GM21381 (cell line): ENCODE results near the gene CDCA4.

ENCODE experiments used
- ATAC-seq: cut with Tn5 transposase; IDR thresholded peaks from one replicate; pipeline ENCODE4 v1.9.1; 2021; ENCODE audit warnings: mild to moderate bottlenecking, moderate library complexity; ENCODE audit not compliant: unreplicated experiment

The CDCA4 gene

DNA sequence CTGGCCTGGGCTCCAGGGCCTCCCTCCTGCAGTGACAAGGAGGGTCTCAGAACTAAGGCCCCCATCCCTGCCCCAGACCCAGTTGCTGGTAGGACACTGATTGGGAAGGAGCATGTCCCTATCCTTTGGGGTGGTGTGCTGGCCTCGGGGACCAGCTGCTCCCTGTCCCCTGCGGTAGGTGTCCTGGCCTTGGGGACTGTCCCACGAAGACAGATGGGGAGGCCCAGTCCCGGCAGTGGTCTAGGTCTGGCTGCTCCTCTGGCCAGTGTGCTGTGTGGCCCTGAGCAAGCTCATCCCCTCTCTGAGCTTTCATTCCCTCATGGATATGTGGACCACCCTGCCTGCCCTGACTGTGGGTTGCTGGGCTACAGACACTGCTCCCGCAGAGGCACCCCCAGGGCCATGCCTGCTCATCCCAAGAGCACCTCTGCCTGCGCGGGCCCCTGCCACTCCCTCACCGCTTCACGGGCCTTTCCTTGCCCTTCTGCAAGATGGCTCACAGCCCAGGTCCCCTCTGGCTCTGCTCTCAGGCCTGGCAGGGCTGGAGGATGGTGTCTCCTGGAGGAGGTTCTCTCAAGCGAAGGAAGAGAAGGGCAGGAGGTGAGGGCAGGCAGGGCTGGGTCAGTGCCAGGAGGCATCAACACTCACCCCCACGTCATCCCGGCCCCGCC lies 55.2 kb downstream of the CDCA4 start:
- no peak for ATAC-seq

DNA sequence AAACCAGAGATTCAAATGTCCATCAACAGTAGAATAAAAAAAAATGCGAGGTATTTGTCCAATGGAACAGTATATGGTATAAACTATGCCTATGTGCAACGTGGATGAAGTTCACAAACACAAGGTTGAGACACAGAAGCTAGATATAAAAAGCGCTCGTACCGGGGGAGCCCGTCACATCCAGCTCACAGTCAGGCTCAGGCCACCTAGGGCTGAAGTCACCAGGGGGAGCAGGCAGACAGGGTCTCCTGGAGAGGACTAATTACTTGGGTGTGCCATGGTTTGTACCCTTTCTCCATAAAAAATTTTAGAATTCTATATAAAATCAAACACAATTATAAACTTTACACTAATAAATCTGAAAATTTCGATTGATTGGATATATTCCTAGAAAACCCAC lies 56.3 kb downstream of the CDCA4 start:
- no peak for ATAC-seq
